Large intestine (tissue), 3 donors: ENCODE results near the gene ZNF503. TPM values are rescaled to one million over a fixed set of nuclear protein-coding genes. Genes with fewer than 3 reads are reported as not detected.

ENCODE experiments used
- DNase-seq, 2 donors: peaks; one replicate each; pipeline versions ENCODE4 v3.0.0 to v3.0.0-alpha.2; 2013
- H3K27ac ChIP-seq: one replicate; pipeline ENCODE4 v1.5.1; 2013; ENCODE audit warnings: low read length
- H3K27me3 ChIP-seq: 2 replicates; pipeline ENCODE4 v1.6.1; 2013; ENCODE audit warnings: low read length; ENCODE audit not compliant: control insufficient read depth, insufficient read depth
- H3K36me3 ChIP-seq: 2 replicates; pipeline ENCODE4 v1.6.1; 2013; ENCODE audit warnings: low read length; ENCODE audit not compliant: control insufficient read depth, insufficient read depth
- H3K4me1 ChIP-seq: one replicate; pipeline ENCODE4 v1.6.1; 2013; ENCODE audit warnings: low read length; ENCODE audit not compliant: control insufficient read depth, insufficient read depth
- H3K4me3 ChIP-seq: one replicate; pipeline ENCODE4 v1.5.1; 2013; ENCODE audit warnings: low read length
- H3K9me3 ChIP-seq: one replicate; pipeline ENCODE4 v1.6.1; 2013; ENCODE audit warnings: mild to moderate bottlenecking, low read depth, low read length, moderate library complexity; ENCODE audit not compliant: control insufficient read depth
- WGBS: methylation state at CpG from one replicate; pipeline ENCODE4 v1.1.5; 2013; ENCODE audit warnings: low lambda C conversion rate; ENCODE audit not compliant: insufficient coverage; 5-methylcytosine and 5-hydroxymethylcytosine counted together
- polyA plus RNA-seq: library from polyadenylated mRNA; unstranded; fragments of 120-200 nt; gene quantifications from one replicate; pipeline ENCODE4 v1.2.1, GENCODE V29; 2013

ZNF503 gene
- polyA plus RNA-seq, 1 donor: 17.8 TPM

DNA sequence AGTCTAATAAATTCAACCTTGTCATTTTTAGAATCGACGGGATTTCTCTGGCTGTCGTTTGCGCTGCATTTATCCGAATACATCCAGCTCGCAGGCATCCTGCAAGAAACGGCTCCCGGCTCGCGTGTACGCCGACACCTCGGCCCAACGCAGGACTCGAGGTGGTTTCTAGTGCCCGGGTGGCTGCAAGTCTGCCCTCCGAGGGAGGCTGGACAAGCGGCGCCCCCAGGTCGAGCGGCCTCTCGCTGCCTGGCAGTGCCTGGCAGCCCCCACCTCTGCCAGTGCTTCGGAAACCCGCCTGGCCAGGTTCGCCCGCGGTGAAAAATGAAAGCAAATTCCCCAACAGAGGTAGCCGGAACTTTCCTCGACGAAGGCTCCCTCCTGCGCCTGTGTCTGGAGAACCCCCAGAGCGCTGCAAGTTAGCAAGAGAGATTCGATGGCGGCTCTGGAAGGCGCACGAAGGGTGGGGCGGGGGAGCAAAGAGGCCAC lies 5.7 kb upstream of the ZNF503 start:
- peak in 1 of 2 donors; percentile 7 for DNase-seq
- 86% methylated on average over 2 of the region's 37 CpGs for WGBS

DNA sequence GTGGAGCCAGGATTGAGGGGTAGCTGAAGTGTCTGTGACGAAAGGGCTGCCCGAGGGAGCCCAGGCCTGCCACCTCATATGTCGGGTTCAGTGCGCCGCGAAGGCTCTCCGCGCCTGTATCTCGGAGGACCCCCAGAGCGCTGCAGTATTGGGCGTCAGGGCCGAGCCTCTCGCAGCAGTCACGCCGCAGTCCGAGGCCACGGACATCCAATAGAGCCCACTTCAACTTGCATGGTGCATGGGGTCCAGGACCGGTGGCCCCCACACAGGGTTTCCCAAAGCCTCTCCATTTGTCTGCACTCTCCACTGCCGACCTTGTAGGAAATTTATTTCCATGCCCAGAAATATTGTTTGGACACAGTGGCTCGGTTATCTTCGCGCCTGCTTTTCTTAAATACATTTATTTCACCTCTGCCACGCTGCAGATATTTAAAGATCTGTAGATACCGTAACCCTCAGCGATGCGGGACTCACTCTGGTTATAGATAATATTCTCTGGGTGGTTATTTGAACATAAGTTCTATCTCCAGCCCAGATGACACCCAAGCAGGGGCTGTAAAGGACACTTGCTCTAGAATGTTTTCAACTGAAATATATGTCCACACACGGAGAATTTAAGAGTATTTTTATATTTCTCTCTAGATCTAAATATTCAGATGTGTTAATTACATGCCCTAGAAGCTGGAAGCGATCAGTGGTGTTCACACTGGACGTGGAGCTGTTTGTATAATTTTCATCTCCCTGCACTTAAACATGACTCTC lies 5.1 kb upstream of the ZNF503 start:
- Histone ChIP-seq H3K4me1 (peaks cover 8% of the 10 kb centered on the region), H3K27ac (no peak overlapping the region), H3K4me3 (no peak overlapping the region), H3K9me3 (peaks cover 19% of the 10 kb centered on the region), H3K36me3 (no peaks in the 10 kb centered on the region), H3K27me3 (peaks cover 5% of the 10 kb centered on the region)
- WGBS: 100% methylated on average over 4 of the region's 29 CpGs
- no peak for DNase-seq

More for the DNA sequence above, 5.7 kb upstream of the ZNF503 start:
- Histone ChIP-seq H3K4me3 (no peak overlapping the region), H3K27ac (peak overlapping the region; percentile 24), H3K4me1 (peaks cover 8% of the 10 kb centered on the region), H3K9me3 (peaks cover 19% of the 10 kb centered on the region), H3K36me3 (no peaks in the 10 kb centered on the region), H3K27me3 (peaks cover 5% of the 10 kb centered on the region)

DNA sequence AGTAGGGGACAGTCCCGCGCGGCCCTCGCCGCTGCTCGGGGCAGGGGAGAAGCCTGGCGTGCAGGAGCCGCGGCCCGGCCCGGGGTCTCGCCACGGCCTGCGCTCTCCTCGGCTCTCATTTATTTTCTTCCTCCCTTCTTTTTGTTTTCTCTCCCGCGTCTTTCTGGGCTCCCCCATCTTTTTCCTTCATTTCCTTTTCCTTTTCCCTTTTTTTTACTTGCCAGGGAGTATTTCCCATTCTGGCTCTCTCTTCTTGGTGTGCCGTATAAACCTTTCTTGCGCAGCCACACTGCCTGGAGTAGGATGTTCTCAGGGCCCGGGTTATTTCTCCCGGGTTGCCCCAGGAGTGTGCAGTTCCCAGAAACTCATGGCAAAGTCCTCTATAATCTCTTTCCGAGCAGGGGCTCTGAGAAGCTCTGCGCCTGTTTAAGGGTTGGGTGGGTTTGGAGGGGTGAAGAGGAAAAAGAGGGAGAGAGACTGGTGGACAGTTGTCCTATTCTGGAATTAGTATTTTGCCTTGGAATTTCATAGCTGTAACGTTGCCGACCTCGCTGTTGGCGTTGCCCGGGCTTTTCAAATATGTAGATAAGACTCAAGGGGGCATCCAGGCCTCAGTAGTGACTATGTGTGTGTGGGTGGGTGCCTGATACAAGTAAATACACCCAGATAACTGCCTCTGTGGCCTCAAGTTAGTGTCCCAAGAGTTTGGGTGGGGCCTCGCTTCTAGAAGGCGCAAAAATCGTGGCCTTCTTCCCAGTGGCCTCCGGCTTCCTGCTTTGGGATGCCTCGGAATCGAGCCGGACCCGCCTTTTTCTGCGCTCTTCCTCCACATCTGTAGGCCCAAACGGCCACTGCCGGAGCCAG lies 4.3 kb upstream of the ZNF503 start:
- no peak for DNase-seq
- Histone ChIP-seq H3K27ac (no peak overlapping the region), H3K27me3 (peaks cover 5% of the 10 kb centered on the region), H3K4me1 (peaks cover 8% of the 10 kb centered on the region), H3K4me3 (no peak overlapping the region), H3K9me3 (peaks cover 19% of the 10 kb centered on the region), H3K36me3 (no peaks in the 10 kb centered on the region)
- WGBS: 27% methylated on average over 14 of the region's 39 CpGs

DNA sequence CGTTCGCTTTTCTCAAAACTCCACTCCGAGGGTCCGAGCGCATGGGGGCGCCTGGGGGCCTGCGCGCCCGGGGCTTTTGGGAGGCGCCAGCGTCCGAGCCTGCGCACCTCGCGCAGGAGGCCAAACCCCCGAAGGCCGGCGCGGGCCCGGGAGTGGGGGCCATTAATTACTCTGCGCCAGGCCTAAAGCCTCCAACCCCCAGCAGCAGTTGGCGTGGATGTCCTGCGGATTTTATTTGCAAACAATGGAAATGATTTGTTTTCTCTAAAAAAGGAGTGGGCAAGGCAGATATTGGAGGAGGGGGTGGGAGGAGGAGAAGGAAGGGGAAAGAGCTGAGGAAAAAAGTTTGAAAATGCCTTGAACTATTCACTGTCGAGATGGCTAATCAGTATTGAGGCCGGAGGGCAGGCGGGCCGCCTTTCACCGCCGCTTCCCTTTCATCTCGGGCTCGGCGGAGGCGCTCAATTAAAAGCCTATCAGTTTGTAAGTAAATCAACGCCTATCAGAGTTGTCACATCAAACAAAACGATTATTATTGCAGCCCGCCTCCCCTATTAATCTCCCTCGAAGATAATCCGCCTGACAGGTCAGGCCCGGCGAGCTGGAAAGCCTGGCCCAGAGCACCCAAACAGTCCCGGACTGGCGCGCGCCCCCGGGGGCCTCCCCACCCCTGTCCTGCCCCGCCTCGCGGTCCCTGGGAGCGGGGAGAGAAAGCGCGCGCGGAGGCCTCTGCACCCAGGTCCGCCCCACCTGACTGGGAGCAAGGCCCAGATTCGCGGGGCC lies 3.4 kb upstream of the ZNF503 start:
- peak in 1 of 2 donors; percentile 79 for DNase-seq
- peak overlapping the region; percentile 99 for H3K4me3 ChIP-seq
- 0% methylated on average over 1 of the region's 56 CpGs for WGBS
- H3K36me3 ChIP-seq: no peaks in the 10 kb centered on the region
- peak overlapping the region; percentile 95 for H3K27ac ChIP-seq
- H3K4me1 ChIP-seq: peaks cover 8% of the 10 kb centered on the region
- H3K27me3 ChIP-seq: peaks cover 5% of the 10 kb centered on the region
- peaks cover 19% of the 10 kb centered on the region for H3K9me3 ChIP-seq

DNA sequence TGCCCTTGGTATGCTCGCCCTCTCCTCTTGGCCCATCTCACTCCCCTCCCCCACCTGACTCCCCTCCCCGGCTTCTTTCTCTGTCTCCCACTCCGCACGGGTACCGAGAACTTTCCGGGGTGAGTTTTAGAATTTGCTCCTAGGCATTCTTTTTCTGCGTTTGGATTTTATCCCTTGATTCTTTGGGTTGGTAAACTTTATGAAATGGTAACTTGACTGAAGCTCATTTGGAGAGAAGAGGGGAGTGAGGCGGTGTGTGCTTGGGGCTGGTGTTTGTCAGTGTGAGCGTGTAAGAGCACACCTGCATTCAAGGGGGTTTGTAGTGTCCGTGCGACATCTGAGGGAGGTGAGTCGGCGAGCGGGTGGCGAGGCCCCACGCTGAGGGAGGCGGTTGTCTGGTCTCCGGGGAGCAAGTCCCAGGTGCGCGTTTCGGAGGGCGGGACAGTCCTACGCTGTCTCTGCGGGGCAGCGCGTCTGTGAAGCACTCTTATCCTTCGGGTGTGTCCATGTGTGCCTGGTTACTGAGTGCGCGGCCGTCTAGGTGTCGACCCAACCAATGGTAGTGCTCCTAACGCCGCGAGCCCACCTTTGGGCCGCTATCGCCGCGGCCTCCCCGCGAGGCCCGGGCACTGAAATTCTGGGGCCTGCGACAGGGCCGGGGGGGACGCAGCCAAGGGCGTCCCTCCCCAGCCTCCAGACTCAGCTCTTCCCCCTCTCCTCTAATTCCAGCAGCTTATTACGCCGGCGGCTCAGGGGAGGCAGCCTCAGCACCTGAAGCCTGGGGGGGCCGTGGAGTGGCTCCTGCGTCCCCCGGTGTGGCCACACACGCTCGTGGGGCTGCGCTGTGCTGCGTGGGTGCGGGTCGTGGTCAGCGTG lies 2.6 kb upstream of the ZNF503 start:
- Histone ChIP-seq H3K27ac (peak overlapping the region; percentile 95), H3K9me3 (peaks cover 19% of the 10 kb centered on the region), H3K4me3 (peak overlapping the region; percentile 99), H3K36me3 (peaks cover 6% of the 10 kb centered on the region), H3K4me1 (peaks cover 8% of the 10 kb centered on the region), H3K27me3 (peaks cover 5% of the 10 kb centered on the region)
- 5% methylated on average over 4 of the region's 58 CpGs for WGBS
- DNase-seq: peak in 1 of 2 donors; percentile 85

DNA sequence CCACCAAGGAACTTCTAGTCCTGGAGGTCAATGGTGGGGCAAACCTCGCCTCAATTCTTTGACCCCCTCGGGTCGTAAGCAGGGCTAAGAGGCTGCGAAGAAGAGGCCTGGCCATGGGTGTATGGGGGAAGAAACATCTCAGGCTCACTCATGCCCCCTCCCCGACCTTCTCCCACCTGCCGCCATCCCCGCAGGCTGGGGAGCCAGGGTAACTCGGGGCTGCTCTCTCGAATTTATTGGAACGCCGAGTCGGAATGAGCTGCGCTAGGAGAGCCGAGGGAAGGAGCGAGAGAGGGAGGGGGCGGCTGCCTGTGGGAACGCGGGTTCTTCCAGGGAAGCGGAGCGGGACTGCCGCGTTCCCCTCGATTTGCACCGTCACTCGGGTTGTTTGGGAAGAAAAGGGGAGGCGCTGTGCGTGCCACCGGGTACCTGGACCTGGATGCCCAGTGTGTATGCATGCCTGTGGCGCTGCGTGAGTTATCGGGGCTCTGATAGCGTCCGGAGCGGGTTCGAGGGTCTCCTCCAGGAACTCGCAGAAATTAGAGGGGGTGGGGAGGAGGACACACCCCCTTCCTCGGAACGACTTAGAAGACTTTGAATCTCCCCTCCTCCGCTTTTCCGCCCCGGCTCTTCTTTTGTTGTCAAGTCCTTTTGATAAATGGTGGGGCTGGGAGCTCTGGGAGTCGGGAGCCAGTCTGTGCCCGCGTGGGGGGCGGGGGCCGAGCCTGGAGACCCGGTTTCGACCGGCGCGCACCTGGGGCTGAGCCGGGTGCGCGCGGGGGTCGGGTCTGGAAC lies 1.8 kb upstream of the ZNF503 start:
- Histone ChIP-seq H3K4me3 (peak overlapping the region; percentile 99), H3K4me1 (peaks cover 9% of the 10 kb centered on the region), H3K27ac (peak overlapping the region; percentile 95), H3K36me3 (peaks cover 14% of the 10 kb centered on the region), H3K9me3 (peaks cover 27% of the 10 kb centered on the region), H3K27me3 (peaks cover 5% of the 10 kb centered on the region)
- WGBS: no CpG with 5 or more reads among the region's 56 CpGs
- DNase-seq: peak in 1 of 2 donors; percentile 72

DNA sequence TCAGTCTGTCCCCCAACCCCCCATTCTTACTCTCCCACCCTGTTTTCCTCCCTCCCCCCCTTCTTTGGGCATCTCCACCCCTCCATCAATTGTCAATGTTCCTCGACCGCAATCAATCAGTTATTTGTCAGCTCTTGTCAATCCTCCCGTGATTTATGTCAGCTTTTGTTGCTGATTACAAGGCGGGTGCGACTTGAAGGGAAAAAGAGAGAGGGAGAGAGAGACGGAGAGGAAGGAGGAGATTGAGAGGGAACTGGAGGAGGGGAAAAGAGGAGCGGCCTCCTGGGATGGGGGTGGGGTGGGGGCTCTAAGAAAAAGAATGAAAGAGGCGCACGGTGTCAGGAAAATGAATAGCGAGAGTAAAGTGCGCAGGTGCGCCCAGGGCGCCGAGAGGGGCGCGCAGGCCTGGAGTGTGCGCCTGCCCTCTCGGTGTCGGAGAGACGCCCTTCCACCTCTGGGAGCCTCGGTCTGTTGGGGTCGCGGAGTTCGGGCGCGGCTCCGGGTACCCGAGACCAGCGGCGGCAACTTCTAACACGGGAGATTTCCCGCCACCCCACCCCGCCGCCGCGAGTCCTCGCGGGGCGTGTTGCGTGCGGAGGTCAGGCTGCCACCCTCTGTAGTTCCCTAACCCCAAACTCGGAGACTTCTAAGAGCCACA lies 1.1 kb upstream of the ZNF503 start:
- peaks cover 23% of the 10 kb centered on the region for H3K9me3 ChIP-seq
- peaks cover 5% of the 10 kb centered on the region for H3K27me3 ChIP-seq
- DNase-seq: no peak
- peak overlapping the region; percentile 99 for H3K4me3 ChIP-seq
- peaks cover 18% of the 10 kb centered on the region for H3K36me3 ChIP-seq
- WGBS: 0% methylated on average over 2 of the region's 42 CpGs
- H3K27ac ChIP-seq: peak overlapping the region; percentile 95
- peaks cover 9% of the 10 kb centered on the region for H3K4me1 ChIP-seq

DNA sequence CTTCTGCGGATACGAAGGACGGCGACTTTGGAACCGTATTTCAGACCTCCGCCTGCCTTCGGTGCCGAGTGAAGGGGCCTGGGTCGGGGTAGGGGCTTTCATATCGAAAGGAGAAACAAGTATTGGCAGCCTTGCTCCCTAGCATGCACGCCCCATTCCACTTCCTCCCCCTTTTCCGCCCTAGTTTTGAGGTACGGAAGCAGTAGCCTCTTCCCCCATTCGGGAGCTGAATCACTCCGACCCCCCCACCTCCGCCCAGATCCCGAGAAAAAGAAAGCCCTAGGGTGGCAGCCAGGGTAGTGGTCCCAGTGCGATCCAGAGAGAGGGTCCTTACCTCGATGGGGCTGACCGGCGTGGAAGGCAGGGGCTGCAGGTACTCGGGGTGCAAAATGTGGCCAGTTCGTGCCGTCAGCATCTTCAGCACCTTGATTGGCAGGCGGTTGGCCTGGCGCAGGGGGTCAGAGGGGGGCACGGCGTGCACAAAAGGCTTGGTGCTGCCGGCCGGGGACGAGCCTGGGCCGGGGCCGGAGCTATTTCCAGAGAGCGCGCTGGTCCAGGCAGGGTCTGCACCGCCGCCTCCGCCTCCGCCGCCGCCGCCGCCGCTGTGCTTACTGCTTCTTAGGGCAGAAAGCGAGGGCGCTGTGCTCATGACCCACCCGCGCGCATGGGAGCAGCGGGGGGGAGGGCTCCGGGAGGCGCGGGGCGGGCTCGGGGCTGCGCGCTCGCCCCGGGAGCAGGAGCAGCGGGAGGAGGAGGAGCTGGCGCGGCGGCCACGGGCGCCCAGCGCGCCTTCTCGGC lies 594 bp downstream of the ZNF503 start:
- Histone ChIP-seq H3K9me3 (peaks cover 21% of the 10 kb centered on the region), H3K27me3 (peaks cover 10% of the 10 kb centered on the region), H3K27ac (peak overlapping the region; percentile 95), H3K4me1 (peaks cover 9% of the 10 kb centered on the region), H3K4me3 (peak overlapping the region; percentile 99), H3K36me3 (peaks cover 20% of the 10 kb centered on the region)
- peak in 1 of 2 donors; percentile 82 for DNase-seq
- no CpG with 5 or more reads among the region's 68 CpGs for WGBS
